CD4-positive, alpha-beta T cell (primary cell): ENCODE measurements around the gene SQSTM1. TPM values are rescaled to one million over a fixed set of nuclear protein-coding genes. Genes with fewer than 3 reads are reported as not detected.

Experiments
- ATAC-seq: fragments of 200-7000 bp; cut with Tn5 transposase; one replicate; pipeline ENCODE4 v1.10.0; 2022; ENCODE audit warnings: mild to moderate bottlenecking; ENCODE audit not compliant: poor library complexity
- CTCF ChIA-PET: fragments of 350-600 bp; sonication (Branson Sonifier 250); formaldehyde crosslinking; loops from one replicate; lab custom pipeline; 2021; ENCODE audit warnings: antibody characterized with exemption, inconsistent platforms; lab: Charles Lee
- POLR2A ChIA-PET: fragments of 350-600 bp; sonication (Branson Sonifier 250); formaldehyde crosslinking; loops from one replicate; lab custom pipeline; 2021; ENCODE audit warnings: antibody characterized with exemption, inconsistent platforms; lab: Charles Lee
- DNase-seq, 14 experiments: peaks; one replicate each; pipeline ENCODE4 v3.0.0-alpha.2; 2013 to 2020; ENCODE audit warnings: mixed read lengths in 2 of 14
- H3K27ac ChIP-seq, 2 donors: one replicate each; pipeline versions ENCODE4 v1.5.1 to v1.7.0; 2013; ENCODE audit warnings: low read length in 2 of 2, low read depth in 1 of 2, mild to moderate bottlenecking in 1 of 2
- H3K27me3 ChIP-seq, 2 experiments: 1 replicate in 1 of 2; 2 replicates in 1 of 2; pipeline versions ENCODE4 v1.6.1 to v1.7.0; 2013; ENCODE audit warnings: low read length in 2 of 2, control low read depth in 1 of 2, mild to moderate bottlenecking in 1 of 2, moderate library complexity in 1 of 2; ENCODE audit not compliant: insufficient read depth in 2 of 2, control insufficient read depth in 1 of 2
- H3K36me3 ChIP-seq: one replicate; pipeline ENCODE4 v1.6.1; 2013; ENCODE audit warnings: low read length, control low read depth; ENCODE audit not compliant: insufficient read depth
- H3K4me1 ChIP-seq: one replicate; pipeline ENCODE4 v1.6.1; 2013; ENCODE audit warnings: low read length, control low read depth; ENCODE audit not compliant: insufficient read depth
- H3K4me3 ChIP-seq: one replicate; pipeline ENCODE4 v1.5.1; 2013; ENCODE audit warnings: mild to moderate bottlenecking, low read length, moderate library complexity
- H3K9me3 ChIP-seq, 2 experiments: 1 replicate in 1 of 2; 2 replicates in 1 of 2; pipeline versions ENCODE4 v1.6.1 to v1.7.0; 2013; ENCODE audit warnings: low read length in 2 of 2, mild to moderate bottlenecking in 2 of 2, control low read depth in 1 of 2, moderate library complexity in 1 of 2; ENCODE audit not compliant: control insufficient read depth in 1 of 2, insufficient read depth in 1 of 2
- H3K27ac Mint-ChIP-seq: one replicate; pipeline ENCODE4 v1.8.0; 2020; ENCODE audit warnings: mixed read lengths
- H3K27me3 Mint-ChIP-seq: one replicate; pipeline ENCODE4 v1.8.0; 2021; ENCODE audit warnings: mixed read lengths
- H3K36me3 Mint-ChIP-seq: one replicate; pipeline ENCODE4 v1.8.0; 2021; ENCODE audit warnings: low read depth, mixed read lengths
- H3K4me1 Mint-ChIP-seq: one replicate; pipeline ENCODE4 v1.8.0; 2021; ENCODE audit warnings: low read depth, mixed read lengths
- H3K4me3 Mint-ChIP-seq: one replicate; pipeline ENCODE4 v1.8.0; 2020; ENCODE audit warnings: mild to moderate bottlenecking, mixed read lengths
- H3K9me3 Mint-ChIP-seq: one replicate; pipeline ENCODE4 v1.8.0; 2020; ENCODE audit warnings: mixed read lengths
- CTCF ChIP-seq: fragments of 200-600 bp; IDR thresholded peaks from one replicate; pipeline ENCODE4 v1.8.0; 2022; ENCODE audit warnings: antibody characterized with exemption, mild to moderate bottlenecking
- intact Hi-C, 2 experiments: fragments of 100-400 bp; cut with DNase I in 1 of 2; cut with micrococcal nuclease in 1 of 2; formaldehyde crosslinking; loops; one replicate each; pipeline versions ENCODE4 v1.15.1 to v1.9.0; 2023 to 2025; cut with DNase I, micrococcal nuclease
- total RNA-seq, 174 experiments: library from RNA in 2 of 174; stranded (reverse) in 2 of 174; gene quantifications; one replicate each; pipeline ENCODE4 v1.2.3 and lab custom pipeline; 2021 to 2026

Gene SQSTM1
- total RNA-seq, 2 experiments from 2014 or later: 260 to 267 TPM

GRCh38 chr5:179868541-179868940 lies 47.8 kb downstream of the SQSTM1 start:
- H3K4me3 Mint-ChIP-seq: no peak overlapping the region
- intact Hi-C loops: no loop called here
- Histone ChIP-seq H3K27me3 (no peaks in the 10 kb centered on the region), H3K4me1 (no peaks in the 10 kb centered on the region), H3K9me3 (no peaks in the 10 kb centered on the region), H3K36me3 (peaks cover 55% of the 10 kb centered on the region), H3K4me3 (no peak overlapping the region), H3K27ac (no peak overlapping the region)
- H3K36me3 Mint-ChIP-seq: peaks cover 49% of the 10 kb centered on the region
- no peaks in the 10 kb centered on the region for H3K4me1 Mint-ChIP-seq
- no peaks in the 10 kb centered on the region for H3K27me3 Mint-ChIP-seq
- POLR2A ChIA-PET: interaction anchor here (0.5 kb wide), 1 partner anchor 189 kb away, joined by 3 read pairs; no protein-coding TSS in a partner anchor
- no peak overlapping the region for H3K27ac Mint-ChIP-seq
- DNase-seq (no peak), ATAC-seq (no peak)
- CTCF ChIA-PET: no interaction called here
- no peaks in the 10 kb centered on the region for H3K9me3 Mint-ChIP-seq
- TF ChIP-seq CTCF: no peak

GRCh38 chr5:179869101-179869500 lies 48.4 kb downstream of the SQSTM1 start:
- Mint-ChIP-seq H3K27ac (no peak overlapping the region), H3K4me1 (no peaks in the 10 kb centered on the region), H3K36me3 (peaks cover 48% of the 10 kb centered on the region), H3K4me3 (no peak overlapping the region), H3K27me3 (no peaks in the 10 kb centered on the region), H3K9me3 (no peaks in the 10 kb centered on the region)
- H3K27me3 ChIP-seq: no peaks in the 10 kb centered on the region
- intact Hi-C loops: no loop called here
- ChIA-PET POLR2A (no interaction called here), CTCF (no interaction called here)
- TF ChIP-seq CTCF: no peak
- no peaks in the 10 kb centered on the region for H3K9me3 ChIP-seq
- no peak overlapping the region for H3K4me3 ChIP-seq
- ATAC-seq (no peak), DNase-seq (no peak)
- H3K27ac ChIP-seq: no peak overlapping the region
- no peaks in the 10 kb centered on the region for H3K4me1 ChIP-seq
- peaks cover 54% of the 10 kb centered on the region for H3K36me3 ChIP-seq

- POLR2A ChIA-PET: no interaction called here
- DNase-seq (no peak), ATAC-seq (no peak)
- Histone ChIP-seq H3K4me1 (no peaks in the 10 kb centered on the region), H3K36me3 (peaks cover 56% of the 10 kb centered on the region), H3K4me3 (no peak overlapping the region), H3K27ac (no peak overlapping the region), H3K9me3 (no peaks in the 10 kb centered on the region), H3K27me3 (no peaks in the 10 kb centered on the region)
- TF ChIP-seq CTCF: no peak
- intact Hi-C loops: no loop called here
- Mint-ChIP-seq H3K9me3 (no peaks in the 10 kb centered on the region), H3K27me3 (no peaks in the 10 kb centered on the region), H3K4me3 (no peak overlapping the region), H3K27ac (no peak overlapping the region), H3K36me3 (peaks cover 50% of the 10 kb centered on the region), H3K4me1 (no peaks in the 10 kb centered on the region)
- CTCF ChIA-PET: no interaction called here
Measured at GRCh38 chr5:179869641-179870402, 49.1 kb downstream of the SQSTM1 start.
